ENCODE data around the gene AP1B1.

GRCh38 chr22:29342577-29343312 is 45.6 kb downstream of the AP1B1 start:
- TF ChIP-seq RARB (CRISPR knock-in tag; IDR thresholded peaks at IDR 0.05) (no peak), EP300 (IDR thresholded peaks at IDR 0.05) (no peak), POLR2A (IDR thresholded peaks at IDR 0.05; ENCODE audit: low read length) (no peak), CEBPB (IDR thresholded peaks at IDR 0.05) (no peak), BHLHE40 (IDR thresholded peaks at IDR 0.05; ENCODE audit: low read depth, low read length) (no peak), JUN (IDR thresholded peaks at IDR 0.05) (no peak), MAX (IDR thresholded peaks at IDR 0.05) (no peak)
- TF ChIP-seq, protein P1, sequence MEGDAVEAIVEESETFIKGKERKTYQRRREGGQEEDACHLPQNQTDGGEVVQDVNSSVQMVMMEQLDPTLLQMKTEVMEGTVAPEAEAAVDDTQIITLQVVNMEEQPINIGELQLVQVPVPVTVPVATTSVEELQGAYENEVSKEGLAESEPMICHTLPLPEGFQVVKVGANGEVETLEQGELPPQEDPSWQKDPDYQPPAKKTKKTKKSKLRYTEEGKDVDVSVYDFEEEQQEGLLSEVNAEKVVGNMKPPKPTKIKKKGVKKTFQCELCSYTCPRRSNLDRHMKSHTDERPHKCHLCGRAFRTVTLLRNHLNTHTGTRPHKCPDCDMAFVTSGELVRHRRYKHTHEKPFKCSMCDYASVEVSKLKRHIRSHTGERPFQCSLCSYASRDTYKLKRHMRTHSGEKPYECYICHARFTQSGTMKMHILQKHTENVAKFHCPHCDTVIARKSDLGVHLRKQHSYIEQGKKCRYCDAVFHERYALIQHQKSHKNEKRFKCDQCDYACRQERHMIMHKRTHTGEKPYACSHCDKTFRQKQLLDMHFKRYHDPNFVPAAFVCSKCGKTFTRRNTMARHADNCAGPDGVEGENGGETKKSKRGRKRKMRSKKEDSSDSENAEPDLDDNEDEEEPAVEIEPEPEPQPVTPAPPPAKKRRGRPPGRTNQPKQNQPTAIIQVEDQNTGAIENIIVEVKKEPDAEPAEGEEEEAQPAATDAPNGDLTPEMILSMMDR (IDR thresholded peaks at IDR 0.05): no peak

Data from A549 (cell line).